Neutrophil (primary cell): ENCODE measurements around the gene FARSB.
A peak's percentile ranks its signal among the peaks of the same experiment; 100 is the strongest.

Source experiments
- H3K27ac ChIP-seq: fragments of 200-600 bp; sonication (generic); 2 replicates; pipeline ENCODE4 v1.5.1; 2016; ENCODE audit warnings: mild to moderate bottlenecking, moderate library complexity
- H3K27me3 ChIP-seq: fragments of 200-600 bp; sonication (generic); 2 replicates; pipeline ENCODE4 v1.6.0; 2016; ENCODE audit warnings: mild to moderate bottlenecking
- H3K36me3 ChIP-seq: fragments of 200-600 bp; sonication (generic); 2 replicates; pipeline ENCODE4 v1.5.1; 2017
- H3K4me1 ChIP-seq, 2 experiments: fragments of 200-600 bp in 1 of 2; sonication (generic) in 1 of 2; 1 replicate in 1 of 2; 2 replicates in 1 of 2; pipeline versions ENCODE4 v1.5.1 to v1.6.1; 2013 to 2016; ENCODE audit warnings: low read depth in 1 of 2, low read length in 1 of 2, mild to moderate bottlenecking in 1 of 2, moderate library complexity in 1 of 2; ENCODE audit not compliant: control insufficient read depth in 1 of 2, insufficient read depth in 1 of 2
- H3K4me3 ChIP-seq, 2 experiments: fragments of 200-600 bp in 1 of 2; sonication (generic) in 1 of 2; 1 replicate in 1 of 2; 2 replicates in 1 of 2; pipeline ENCODE4 v1.5.1; 2013 to 2016; ENCODE audit warnings: low read depth in 1 of 2, low read length in 1 of 2, mild to moderate bottlenecking in 1 of 2, moderate library complexity in 1 of 2
- H3K9me3 ChIP-seq: fragments of 200-600 bp; sonication (generic); 2 replicates; pipeline ENCODE4 v1.5.1; 2016
- CTCF ChIP-seq: fragments of 200-600 bp; sonication (generic); IDR thresholded peaks from 2 replicates; pipeline ENCODE4 v1.5.1; 2016; ENCODE audit warnings: antibody characterized with exemption

FARSB gene

GRCh38 chr2:222663479-222663878, 7.6 kb upstream of the FARSB start:
- TF ChIP-seq CTCF = no peak
- Histone ChIP-seq H3K36me3 (no peaks in the 10 kb centered on the region), H3K27me3 (no peaks in the 10 kb centered on the region), H3K27ac (peak overlapping the region; percentile 54), H3K4me3 (no peak overlapping the region), H3K9me3 (no peaks in the 10 kb centered on the region), H3K4me1 (peaks cover 50 to 60% of the 10 kb centered on the region in 2 experiments)

GRCh38 chr2:222656526-222657446, 894 bp upstream of the FARSB start:
- peaks cover 45 to 50% of the 10 kb centered on the region in 2 experiments for H3K4me1 ChIP-seq
- H3K27ac ChIP-seq = peak overlapping the region; percentile 93
- no peak for TF ChIP-seq CTCF
- no peaks in the 10 kb centered on the region for H3K27me3 ChIP-seq
- no peaks in the 10 kb centered on the region for H3K9me3 ChIP-seq
- H3K36me3 ChIP-seq = no peaks in the 10 kb centered on the region
- H3K4me3 ChIP-seq = peak overlapping the region; percentile 81 to 86

GRCh38 chr2:222653280-222653679, 2.6 kb downstream of the FARSB start:
- TF ChIP-seq CTCF = no peak
- H3K4me1 ChIP-seq = peaks cover 65 to 75% of the 10 kb centered on the region in 2 experiments
- no peak overlapping the region for H3K4me3 ChIP-seq
- H3K36me3 ChIP-seq = no peaks in the 10 kb centered on the region
- H3K27ac ChIP-seq = peak overlapping the region; percentile 44
- H3K9me3 ChIP-seq = no peaks in the 10 kb centered on the region
- no peaks in the 10 kb centered on the region for H3K27me3 ChIP-seq

- Histone ChIP-seq H3K4me3 (no peak overlapping the region), H3K27ac (peak overlapping the region; percentile 44)
Observed at GRCh38 chr2:222652491-222653255, 3.2 kb downstream of the FARSB start.

More at GRCh38 chr2:222652491-222653255, 3.2 kb downstream of the FARSB start:
- no peaks in the 10 kb centered on the region for H3K27me3 ChIP-seq
- TF ChIP-seq CTCF = no peak
- peaks cover 65 to 75% of the 10 kb centered on the region in 2 experiments for H3K4me1 ChIP-seq
- H3K9me3 ChIP-seq = no peaks in the 10 kb centered on the region
- no peaks in the 10 kb centered on the region for H3K36me3 ChIP-seq
